Cortex of kidney (tissue), 1 donor: ENCODE measurements around the gene SNX24.
"Not testable (repeated sequence)": the region's sequence is repeated elsewhere in the genome, so short reads cannot be mapped to it uniquely, and the experiment has no call there.

ENCODE experiments used
- DNase-seq: peaks from one replicate; lab custom pipeline; 2025; lab: John Stamatoyannopoulos, UW

Gene SNX24

DNA sequence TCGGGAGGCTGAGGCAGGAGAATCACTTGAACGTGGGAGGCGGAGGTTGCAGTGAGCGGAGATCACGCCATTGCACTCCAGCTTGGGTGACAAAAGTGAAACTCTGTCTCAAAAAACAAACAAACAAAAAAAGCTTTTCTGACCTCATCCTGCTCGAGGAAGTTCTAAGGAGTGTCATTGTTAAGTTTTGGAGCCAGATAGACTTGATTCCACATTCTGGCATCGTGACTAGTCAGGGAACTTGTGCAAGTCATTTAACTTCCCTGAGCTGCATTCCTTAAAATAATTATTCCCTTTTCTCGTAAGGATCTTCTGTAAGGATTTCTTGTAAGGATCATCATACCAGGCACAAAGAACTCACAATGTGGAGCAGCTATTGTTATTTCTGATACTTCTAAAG, 26.2 kb downstream of the SNX24 start:
- no peak for DNase-seq

DNA sequence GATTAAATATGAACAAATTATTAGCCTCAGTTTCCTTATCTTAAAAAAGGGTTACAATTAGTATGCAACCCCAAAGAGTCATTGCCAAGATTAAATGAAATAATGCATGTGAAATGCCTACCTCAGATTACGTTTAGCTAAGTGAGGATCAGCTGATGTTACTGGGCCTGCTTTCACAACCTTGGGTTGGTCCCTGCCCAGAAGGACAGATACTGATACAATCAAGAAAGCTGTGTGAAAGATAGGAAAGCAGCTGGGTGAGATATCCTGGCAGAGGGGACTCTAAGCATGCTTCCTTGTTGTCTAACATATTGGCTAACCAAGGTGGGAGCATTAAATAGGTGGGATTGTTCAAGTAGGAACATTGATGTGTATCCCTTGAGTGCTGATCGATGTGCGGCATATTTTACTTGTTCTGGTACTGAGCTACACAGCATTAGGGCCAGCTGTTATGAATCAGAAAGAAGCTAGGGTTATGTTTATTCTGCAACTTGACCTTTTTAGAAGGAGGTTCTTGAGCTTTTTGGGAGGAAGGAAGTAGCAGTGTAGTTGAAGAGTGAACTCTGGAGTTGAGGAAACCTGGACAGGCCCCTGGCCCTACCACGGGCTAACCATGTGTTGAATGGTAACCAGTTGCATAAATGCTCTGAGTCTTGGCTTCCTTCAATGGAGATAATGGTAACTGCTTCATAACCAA, 28.9 kb downstream of the SNX24 start:
- no peak for DNase-seq

DNA sequence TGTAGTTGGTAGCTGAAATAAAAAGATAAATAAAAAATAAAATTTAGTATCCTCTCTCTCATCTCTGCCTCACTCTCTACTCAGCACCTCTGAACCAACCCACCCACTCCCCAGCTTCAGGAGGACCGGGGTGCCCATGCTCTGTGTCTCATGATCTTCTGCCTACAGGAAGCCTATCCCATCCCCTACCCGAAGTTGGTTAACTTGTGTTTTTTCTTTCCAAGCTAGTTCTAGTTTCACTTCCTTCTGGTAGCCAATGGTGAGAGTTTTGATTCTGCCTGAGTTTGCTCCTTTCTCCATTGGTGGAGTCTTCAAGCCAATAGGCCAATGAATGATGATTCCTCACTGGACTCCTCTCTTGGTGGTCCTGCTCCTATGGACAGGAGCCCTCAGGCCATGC, 32.1 kb downstream of the SNX24 start:
- no peak for DNase-seq

DNA sequence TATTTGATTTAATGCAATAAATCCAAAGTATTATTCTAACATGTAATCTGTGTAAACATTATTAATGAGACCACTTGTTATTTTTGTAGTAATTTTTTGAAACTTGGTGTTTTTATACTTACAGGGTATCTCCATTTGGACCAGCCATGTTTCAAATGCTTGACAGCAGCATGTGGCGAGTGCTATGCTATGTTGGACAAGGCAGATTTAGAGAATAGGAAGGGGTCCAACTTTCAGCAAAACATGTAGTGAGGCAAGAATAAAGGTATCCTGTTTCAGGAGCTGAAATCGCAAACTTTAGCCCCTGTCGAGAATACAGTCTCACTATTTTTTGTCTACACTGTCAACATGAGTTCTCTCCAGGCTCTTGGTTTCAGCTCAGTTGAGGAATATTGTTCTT, 33.7 kb downstream of the SNX24 start:
- no peak for DNase-seq

DNA sequence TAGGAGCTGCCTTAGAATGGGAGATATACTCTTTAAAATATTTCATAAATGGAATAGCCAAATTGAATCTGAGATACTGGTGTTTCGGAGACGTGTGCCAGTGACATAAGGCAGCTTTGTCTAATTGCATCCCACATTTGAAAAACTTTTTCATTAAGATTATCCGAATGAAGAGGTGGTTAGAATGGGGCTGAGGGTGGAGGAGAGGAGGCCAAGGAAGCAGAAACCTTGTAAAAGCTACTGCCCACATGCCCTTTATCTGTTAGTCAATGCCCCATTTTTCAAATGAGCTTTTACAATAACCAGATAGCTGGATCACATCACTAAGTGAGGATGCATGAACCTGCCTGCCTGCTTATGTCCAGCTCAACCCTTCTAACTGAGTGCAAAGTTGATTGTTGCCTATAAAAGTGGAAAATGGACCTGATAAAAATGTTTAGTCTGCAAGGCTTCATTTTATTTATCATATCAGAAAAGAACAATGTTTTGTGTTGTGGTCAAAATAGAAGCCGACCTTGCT, 34.8 kb downstream of the SNX24 start:
- DNase-seq = no peak

DNA sequence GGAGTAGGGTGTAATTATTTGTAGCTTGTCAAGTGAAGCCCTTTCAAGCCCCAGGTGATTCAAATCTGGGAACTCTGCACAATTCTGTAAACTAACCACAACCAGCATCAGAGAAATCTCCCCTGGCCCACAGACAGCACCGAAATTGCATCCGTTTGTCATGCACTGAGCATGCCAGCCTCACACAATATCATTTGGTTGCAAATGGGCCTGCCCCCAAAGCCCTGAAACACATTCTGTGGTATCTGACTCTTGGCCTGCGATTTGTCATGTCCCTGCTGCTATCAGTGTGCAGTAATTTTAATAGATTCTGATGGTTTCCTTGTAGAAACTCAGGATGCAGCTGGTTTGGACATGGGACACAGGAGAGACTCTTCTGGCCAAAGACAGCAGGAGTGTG, 35.3 kb downstream of the SNX24 start:
- no peak for DNase-seq

DNA sequence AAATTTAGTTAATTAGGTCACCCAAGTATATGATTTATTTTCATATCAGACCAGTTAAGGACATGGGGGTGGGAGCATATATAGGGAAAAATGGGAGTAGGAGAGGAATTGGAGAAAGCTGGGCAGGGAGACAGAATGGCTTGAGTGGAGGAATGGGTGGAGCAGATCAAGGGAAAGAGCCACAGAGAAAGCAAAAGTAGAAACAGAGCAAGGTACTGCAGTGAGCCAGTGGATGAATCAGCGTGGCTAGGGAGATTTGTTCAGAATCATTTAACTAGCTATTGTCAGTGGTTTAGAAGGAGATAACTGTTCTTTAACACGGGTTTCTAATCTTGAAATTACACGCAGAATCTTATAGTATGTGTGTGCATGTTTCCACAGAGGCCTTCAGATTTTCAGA, 37.4 kb downstream of the SNX24 start:
- DNase-seq = no peak

DNA sequence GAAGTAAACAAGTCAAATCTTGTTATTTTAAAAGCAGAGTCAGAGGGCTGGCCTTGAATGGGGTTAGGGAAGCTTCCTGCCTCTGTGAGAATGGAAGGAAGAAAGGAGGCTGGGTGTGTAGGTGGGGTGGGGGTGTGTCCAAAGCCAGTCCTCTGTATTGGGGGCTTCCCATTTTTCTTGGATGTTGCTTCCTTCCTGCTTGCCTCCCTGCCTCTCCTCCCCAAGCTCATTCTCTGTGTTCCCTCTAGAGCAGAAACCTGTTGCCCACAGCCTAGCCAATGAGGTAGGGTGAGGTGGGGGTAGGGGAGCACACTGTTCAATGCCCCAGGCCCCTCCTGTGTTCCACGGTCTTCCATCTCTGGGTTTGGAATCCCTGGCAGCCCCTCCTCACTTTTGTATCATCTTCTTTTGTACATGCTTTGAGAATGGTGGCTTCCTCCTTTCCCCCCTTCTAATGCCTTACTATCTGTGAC, 39.7 kb downstream of the SNX24 start:
- DNase-seq = no peak

DNA sequence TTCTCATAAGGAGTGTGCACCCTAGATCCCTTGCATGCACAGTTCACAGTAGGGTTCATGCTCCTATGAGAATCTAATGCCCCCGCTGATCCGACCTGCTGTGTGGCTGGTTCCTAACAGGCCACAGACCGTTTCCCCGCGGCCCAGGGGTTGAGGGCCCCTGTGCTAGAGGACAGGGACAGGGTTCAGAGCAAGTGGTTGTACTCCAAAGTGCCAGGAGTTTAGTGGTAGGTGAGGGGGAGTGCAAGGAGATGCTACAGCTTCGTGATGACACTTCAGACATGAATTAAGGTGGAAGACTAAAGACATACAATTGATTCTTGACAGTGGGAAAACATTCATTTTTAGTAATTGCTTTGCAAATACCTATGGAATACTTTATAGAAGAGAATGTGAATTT, 40.5 kb downstream of the SNX24 start:
- DNase-seq = no peak

DNA sequence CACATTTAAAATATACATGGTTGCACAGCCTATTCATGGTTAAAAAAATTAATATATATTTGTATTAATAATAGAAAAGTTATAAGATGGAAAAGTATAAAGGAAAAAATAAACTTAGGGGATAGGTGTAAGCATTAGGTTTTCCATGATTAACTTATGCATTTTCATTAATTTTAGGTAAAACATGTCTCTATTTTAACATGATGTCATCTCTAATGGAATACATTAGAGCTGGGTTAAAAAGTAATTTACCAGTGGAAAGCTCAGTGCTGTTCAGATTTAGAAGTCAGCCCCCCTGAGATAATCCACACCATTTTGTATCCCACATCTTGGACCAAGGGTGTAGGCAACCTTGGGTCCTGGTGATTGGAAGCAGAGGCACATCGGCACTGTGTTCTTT, 49.7 kb downstream of the SNX24 start:
- DNase-seq = no peak

DNA sequence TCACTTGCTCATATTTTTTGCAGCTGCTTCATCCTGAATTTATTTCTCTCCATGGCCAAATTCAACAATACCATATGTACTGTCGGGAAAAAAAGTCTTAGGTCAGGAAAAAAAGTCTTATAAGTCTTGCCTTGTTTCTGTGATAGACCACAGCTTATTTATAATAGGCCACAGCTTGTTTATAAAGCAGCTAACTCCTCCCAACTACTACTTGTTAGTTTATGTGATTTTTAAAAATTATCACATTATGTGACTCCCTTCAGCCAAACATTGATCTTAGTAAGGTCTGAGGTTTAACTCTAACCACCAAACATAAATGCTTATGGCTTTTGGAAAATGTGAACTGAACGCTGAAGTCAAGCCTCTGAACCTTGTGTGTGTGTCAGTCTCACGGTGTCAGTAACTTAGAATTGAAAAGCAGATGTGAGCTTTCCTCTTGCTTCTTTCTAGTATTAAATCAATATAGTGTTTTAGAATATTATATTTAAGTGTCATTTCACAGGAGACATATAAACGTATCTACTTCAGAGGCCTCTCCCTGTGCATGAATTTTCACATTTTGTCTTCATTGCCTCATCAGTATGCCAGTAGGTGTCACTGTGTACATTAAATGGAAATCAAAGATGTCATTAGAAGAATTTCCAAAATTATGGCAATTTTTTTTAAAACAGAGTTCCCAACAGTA, 51.3 kb downstream of the SNX24 start:
- DNase-seq = no peak

DNA sequence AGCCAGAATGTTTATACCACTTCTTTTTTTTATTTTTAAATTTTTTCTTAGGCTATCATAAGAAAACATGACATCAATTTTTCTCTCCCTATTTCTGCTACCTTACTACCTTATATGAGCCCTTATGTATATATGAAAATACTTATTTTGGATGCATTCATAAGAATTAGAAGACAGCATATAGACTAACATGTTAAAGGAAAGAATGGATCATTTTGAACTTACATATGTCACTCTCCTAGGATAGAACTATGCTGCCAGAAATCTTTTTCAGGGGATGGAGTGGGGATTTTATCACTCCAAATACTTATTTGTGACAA, 51.8 kb downstream of the SNX24 start:
- no peak for DNase-seq

DNA sequence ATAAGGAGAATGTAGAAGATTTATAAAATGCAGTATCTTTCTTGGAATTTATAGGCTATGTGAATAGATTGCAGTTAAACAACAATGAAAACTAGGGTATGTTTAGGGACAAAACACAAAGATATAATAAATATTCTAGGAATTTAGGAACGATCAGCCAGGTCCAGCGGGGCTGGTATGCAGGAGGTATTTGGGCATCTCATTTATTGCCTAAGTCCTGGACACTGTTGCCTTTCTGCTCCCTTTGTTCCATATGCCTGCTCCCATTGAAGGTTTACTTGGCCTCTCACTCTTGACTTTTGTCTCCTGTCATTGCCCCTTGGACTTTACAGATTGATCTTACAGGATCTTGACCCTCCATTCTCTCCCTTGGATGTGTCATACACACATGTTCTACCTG, 55.9 kb downstream of the SNX24 start:
- no peak for DNase-seq

DNA sequence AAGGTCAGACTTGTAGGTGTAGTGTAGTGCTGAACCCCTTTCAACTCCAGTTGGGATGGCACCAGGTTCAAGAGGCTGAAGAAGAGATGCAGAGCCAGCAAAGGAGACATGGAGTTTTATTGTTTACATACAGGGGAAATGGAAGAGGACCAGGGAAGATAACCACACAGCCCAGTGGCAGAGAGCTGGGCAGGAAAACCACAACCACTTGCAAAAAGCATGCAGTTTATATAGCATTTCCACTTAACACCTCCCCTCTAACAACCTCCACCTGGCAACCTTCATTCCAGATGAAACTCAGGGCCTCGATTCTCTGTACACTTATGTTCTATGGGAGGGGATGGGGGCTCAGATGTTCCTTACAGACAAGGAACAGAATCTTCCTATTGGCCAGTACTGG, 56.9 kb downstream of the SNX24 start:
- no peak for DNase-seq

DNA sequence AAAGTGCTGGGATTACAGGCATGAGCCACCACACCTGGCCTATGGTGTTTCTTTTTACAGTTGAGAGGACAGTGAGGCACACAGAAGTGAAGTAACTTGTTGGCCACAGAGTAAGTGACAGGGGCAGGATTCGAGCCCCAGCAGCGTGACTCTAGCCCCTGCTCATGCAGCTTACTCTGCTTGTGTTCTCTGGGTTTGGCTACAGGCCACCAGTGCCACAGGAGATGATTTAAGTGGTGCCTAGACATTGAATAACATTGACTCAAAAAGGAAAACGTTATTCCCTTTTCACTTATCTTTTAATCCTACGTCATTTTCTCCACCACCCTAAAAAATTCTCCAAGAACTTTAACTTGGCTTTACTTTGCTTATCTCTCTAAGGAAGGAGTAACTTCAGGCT, 61.4 kb downstream of the SNX24 start:
- DNase-seq = no peak

DNA sequence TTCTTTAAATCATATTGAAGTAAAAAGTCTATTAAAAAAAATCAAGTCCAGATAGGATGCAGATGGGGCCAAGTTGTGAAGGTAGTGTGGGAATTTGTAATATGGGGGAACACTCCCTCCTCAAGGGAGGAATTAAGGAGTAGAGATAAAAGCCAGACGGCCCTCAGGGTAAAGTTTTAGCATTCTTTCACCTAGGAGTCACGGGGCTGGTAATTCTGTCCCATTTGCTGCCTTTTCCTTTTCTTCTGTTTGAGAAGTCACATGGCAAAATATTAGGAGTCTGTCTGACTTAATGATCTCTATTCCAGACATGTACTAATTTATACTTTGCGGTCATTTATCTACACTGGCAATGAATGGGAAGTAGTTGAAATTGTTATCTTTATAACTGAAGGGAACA, 61.9 kb downstream of the SNX24 start:
- no peak for DNase-seq

DNA sequence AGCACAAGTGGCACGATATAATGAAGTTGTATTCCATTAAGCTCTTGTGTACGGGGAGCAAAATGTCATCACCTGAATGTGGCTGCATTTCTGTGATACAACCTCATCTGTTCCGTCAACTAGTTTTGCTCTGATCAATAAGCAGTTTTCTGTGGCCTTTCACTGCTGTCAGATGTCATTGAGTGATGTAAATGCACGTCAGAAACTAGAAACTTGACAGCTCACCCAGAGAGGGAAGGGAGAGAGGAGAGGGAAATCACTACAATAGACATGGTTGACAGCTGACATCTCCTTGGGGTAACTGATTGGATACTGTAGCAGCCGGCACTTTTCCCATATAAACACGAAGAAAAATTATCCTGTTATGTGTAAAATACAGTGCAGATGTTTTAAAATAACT, 62.7 kb downstream of the SNX24 start:
- no peak for DNase-seq

DNA sequence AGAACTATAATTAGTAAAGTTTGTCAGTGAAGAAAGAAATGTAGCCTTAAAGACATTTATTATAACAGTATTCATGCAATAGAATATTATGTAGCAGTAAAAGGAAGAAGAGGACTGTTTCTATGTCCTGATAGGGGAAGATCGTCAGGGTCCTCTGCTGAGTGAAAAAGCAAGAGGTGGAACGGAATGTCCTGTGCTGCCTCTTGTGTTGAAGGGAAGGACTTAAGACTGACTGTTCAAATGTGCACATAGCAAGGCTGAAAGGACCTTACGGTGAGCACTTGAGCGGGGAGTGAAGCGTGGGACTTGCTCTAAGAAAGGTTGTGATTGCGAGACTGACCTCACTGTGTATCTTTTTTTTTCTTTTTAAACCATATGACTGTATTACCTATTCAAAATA, 63.2 kb downstream of the SNX24 start:
- no peak for DNase-seq

DNA sequence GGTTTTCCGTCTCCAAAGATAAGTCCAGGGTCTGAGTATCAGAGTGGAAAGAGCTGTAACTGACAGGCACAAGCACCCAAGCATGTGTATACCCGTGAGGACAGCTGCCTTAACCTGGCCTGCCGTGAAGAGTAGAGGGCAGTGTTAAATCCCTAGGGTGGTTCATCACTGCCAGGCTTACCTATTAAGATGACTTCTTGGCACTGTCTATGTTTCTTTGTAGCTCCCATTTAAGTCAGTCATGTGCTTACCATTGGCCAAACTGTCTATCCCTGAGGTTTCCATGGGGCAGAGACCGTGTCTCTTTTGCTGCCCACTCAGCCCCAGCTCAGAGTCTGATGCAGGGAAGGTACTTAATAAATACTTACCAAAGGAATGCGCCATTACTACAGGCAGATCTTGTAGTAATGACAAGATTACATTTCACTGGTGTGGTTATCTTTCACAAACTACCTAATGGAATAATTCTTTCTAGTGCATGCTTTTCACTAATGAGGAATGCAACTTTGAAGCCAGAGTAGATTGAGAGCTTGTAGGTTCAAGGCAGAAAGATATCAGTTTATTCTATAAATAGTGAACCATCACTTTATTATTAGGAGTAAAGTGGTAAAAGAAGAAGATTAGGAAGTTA, 64.2 kb downstream of the SNX24 start:
- DNase-seq = no peak

DNA sequence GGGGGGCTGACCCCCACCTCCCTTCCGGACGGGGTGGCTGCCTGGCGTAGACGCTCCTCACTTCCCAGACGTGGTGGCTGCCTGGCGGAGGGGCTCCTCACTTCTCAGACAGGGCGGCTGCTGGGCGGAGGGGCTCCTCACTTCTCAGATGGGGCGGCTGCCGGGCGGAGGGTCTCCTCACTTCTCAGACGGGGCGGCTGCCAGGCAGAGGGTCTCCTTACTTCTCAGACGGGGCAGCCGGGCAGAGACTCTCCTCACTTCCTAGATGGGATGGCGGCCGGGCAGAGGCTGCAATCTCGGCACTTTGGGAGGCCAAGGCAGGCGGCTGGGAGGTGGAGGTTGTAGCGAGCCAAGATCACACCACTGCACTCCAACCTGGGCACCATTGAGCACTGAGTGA, 68.0 kb downstream of the SNX24 start:
- not testable (repeated sequence) for DNase-seq

DNA sequence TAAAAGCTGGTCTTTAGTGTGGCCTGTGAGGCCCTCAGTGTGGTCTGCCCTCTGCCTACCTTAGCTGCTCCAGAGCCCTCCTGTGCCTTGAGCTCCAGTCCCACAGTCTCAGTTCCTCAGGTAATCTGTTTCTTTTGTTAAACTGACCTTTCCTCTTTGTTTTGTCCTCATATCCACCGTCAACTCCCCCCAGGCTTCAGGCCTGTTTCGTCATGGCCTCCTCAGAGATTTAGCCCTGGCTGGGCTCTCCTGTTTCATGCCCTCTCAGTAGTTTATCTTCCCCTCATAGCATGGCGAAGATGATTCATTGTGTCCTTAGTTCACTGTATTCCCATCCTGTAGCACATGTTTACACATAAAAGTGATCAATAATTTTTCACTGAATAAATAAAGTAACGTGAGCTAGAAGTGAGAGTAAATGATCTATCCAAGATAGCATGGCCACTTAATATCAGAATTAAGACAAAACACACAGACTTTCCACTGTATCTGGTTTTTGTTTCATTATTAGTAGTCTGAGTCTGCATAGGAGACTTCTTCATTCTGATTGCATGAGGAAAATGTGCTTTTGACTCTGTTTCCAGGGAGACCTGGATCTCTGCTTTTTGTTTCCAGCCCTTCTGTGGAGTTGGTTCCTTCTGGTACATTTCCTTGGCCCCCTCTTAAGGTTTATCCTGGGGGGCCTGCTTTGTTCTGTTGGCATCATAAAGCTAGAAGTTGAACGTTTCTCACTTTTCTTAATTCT, 70.5 kb downstream of the SNX24 start:
- DNase-seq = no peak

DNA sequence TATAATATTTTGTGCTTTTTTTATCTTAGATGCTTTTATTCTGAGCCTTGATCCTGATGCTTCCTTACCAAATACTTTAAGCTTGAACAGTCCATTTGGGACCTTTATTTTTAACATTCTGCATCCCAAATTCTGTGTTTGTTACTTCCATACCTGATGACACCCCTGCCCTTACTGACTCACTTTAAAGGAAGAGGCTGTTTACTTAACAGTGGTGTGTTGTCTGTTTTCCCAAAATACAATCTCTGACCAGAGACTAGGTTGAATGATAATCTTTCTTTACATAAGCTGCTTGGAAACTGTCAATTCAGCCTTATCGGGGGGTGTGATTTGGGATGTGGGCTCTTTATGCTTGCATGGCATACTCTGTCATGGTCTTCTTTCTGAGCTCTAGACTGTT, 71.1 kb downstream of the SNX24 start:
- DNase-seq = no peak

DNA sequence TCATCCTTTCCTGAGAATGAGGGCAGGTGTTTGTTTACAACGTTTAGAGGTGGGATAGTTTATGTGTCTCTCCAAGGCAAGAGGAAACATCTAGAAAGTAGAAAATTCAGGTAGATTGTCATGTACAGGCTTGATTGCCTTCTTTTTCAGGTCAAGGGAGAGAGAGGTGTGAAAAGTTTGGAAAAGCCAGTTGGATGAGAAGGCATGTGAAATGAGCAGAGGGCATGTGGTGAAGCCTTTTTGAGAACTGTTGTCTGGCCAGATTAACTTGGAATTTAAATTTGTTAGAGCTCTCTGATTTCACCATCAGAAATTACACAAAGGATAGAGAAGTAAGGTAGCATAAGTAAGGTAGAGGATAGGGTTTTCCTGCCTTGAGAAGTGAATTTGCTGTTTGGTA, 74.6 kb downstream of the SNX24 start:
- no peak for DNase-seq
